ENCODE measurements around the gene RGS8.

The RGS8 gene

GRCh38 chr1:182672487-182672836 is 11.9 kb downstream of the RGS8 start:
- in situ Hi-C loops (cut with MboI; ENCODE audit: low sequenced_read_pairs): no loop called here

GRCh38 chr1:182671750-182672486 is 12.5 kb downstream of the RGS8 start:
- in situ Hi-C loops (cut with MboI; ENCODE audit: low sequenced_read_pairs): no loop called here

GRCh38 chr1:182670032-182670749 is 14.2 kb downstream of the RGS8 start:
- in situ Hi-C loops (cut with MboI; ENCODE audit: low sequenced_read_pairs): no loop called here

- in situ Hi-C loops (cut with MboI; ENCODE audit: low sequenced_read_pairs): no loop called here
Observed at GRCh38 chr1:182669266-182669665, 15.1 kb downstream of the RGS8 start.

GRCh38 chr1:182668521-182669054 is 15.8 kb downstream of the RGS8 start:
- in situ Hi-C loops (cut with MboI; ENCODE audit: low sequenced_read_pairs): no loop called here

- in situ Hi-C loops (cut with MboI; ENCODE audit: low sequenced_read_pairs): no loop called here
Observed at GRCh38 chr1:182667848-182668505, 16.4 kb downstream of the RGS8 start.

- in situ Hi-C loops (cut with MboI; ENCODE audit: low sequenced_read_pairs): no loop called here
Observed at GRCh38 chr1:182666706-182667105, 17.7 kb downstream of the RGS8 start.

- in situ Hi-C loops (cut with MboI; ENCODE audit: low sequenced_read_pairs): no loop called here
Observed at GRCh38 chr1:182664296-182664695, 20.1 kb downstream of the RGS8 start.

GRCh38 chr1:182662956-182663355 is 21.4 kb downstream of the RGS8 start:
- in situ Hi-C loops (cut with MboI; ENCODE audit: low sequenced_read_pairs): no loop called here

- in situ Hi-C loops (cut with MboI; ENCODE audit: low sequenced_read_pairs): no loop called here
Observed at GRCh38 chr1:182662121-182662890, 22.1 kb downstream of the RGS8 start.

GRCh38 chr1:182658055-182658454 is 26.3 kb downstream of the RGS8 start:
- in situ Hi-C loops (cut with MboI; ENCODE audit: low sequenced_read_pairs): no loop called here

GRCh38 chr1:182656842-182657397 is 27.5 kb downstream of the RGS8 start:
- in situ Hi-C loops (cut with MboI; ENCODE audit: low sequenced_read_pairs): no loop called here

GRCh38 chr1:182653986-182654385 is 30.4 kb downstream of the RGS8 start:
- in situ Hi-C loops (cut with MboI; ENCODE audit: low sequenced_read_pairs): no loop called here

- in situ Hi-C loops (cut with MboI; ENCODE audit: low sequenced_read_pairs): no loop called here
Observed at GRCh38 chr1:182652933-182653332, 31.5 kb downstream of the RGS8 start.

GRCh38 chr1:182651339-182651724 is 33.1 kb downstream of the RGS8 start:
- in situ Hi-C loops (cut with MboI; ENCODE audit: low sequenced_read_pairs): no loop called here

GRCh38 chr1:182650678-182651338 is 33.6 kb downstream of the RGS8 start:
- in situ Hi-C loops (cut with MboI; ENCODE audit: low sequenced_read_pairs): no loop called here

GRCh38 chr1:182649041-182649440 is 35.3 kb downstream of the RGS8 start:
- in situ Hi-C loops (cut with MboI; ENCODE audit: low sequenced_read_pairs): no loop called here

- in situ Hi-C loops (cut with MboI; ENCODE audit: low sequenced_read_pairs): no loop called here
Observed at GRCh38 chr1:182646739-182647138, 37.6 kb downstream of the RGS8 start.

- in situ Hi-C loops (cut with MboI; ENCODE audit: low sequenced_read_pairs): no loop called here
Observed at GRCh38 chr1:182644886-182645285, 39.5 kb downstream of the RGS8 start.

GRCh38 chr1:182643699-182644098 is 40.7 kb downstream of the RGS8 start:
- in situ Hi-C loops (cut with MboI; ENCODE audit: low sequenced_read_pairs): no loop called here
